ENCODE measurements around the gene CLASP2.
"Not testable (repeated sequence)": the region's sequence is repeated elsewhere in the genome, so short reads cannot be mapped to it uniquely, and the experiment has no call there.

CLASP2 gene

GRCh38 chr3:33717866-33718594 lies at the start of gene CLASP2:
Gene CLASP2 (minus strand): TSS chr3:33718254. CDS start chr3:33718002, 252 bp downstream.
- Histone ChIP-seq H3K4me3 (ENCODE audit: low read depth in 1 of 2, low read length in 2 of 2) (peak within 1 kb of the TSS; percentile 74 to 90), H3K36me3 (ENCODE audit: control insufficient read depth in 1 of 2, insufficient read depth in 2 of 2, low read length in 2 of 2) (no peaks in the 10 kb centered on the region), H3K27ac (ENCODE audit: low read depth, low read length) (peak within 1 kb of the TSS; percentile 94), H3K9ac (ENCODE audit: low read depth in 1 of 2, low read length in 2 of 2) (peak within 1 kb of the TSS; percentile 64 to 76), H3K9me3 (ENCODE audit: control insufficient read depth in 1 of 2, low read length in 2 of 2) (no peaks in the 10 kb centered on the region), H3K27me3 (ENCODE audit: control insufficient read depth in 1 of 2, insufficient read depth in 2 of 2, low read length in 2 of 2) (no peaks in the 10 kb centered on the region), H3K4me1 (ENCODE audit: control insufficient read depth in 1 of 2, insufficient read depth in 2 of 2, low read length in 2 of 2) (peaks cover 5 to 14% of the 10 kb centered on the region in 2 donors)

DNA sequence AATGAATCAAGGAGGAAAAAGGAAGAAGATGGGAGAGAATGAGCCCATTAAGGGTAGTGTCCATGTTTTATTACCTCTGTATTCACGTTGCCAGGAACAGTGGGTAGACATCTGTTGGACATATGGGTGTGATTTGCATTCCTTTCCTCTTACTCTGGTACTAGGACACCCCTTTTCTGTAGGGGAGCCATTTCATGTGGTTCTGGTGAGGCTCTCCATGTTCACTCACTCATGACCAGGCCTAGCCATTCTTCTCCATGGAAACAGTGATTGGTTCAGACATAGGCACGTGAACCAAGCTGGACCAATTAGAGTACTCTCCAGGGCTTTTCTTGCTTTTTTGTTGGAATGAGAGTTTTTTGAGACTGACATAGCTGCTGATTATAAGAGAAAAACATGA lies 40.8 kb upstream of the CLASP2 start:
- H3K36me3 ChIP-seq (ENCODE audit: control insufficient read depth in 1 of 2, insufficient read depth in 2 of 2, low read length in 2 of 2): no peaks in the 10 kb centered on the region
- H3K27me3 ChIP-seq (ENCODE audit: control insufficient read depth in 1 of 2, insufficient read depth in 2 of 2, low read length in 2 of 2): peaks cover 0 to 5% of the 10 kb centered on the region in 2 donors
- H3K9me3 ChIP-seq (ENCODE audit: control insufficient read depth in 1 of 2, low read length in 2 of 2): peaks cover 7 to 8% of the 10 kb centered on the region in 2 donors
- no peak overlapping the region for H3K27ac ChIP-seq (ENCODE audit: low read depth, low read length)
- no peaks in the 10 kb centered on the region for H3K4me1 ChIP-seq (ENCODE audit: control insufficient read depth in 1 of 2, insufficient read depth in 2 of 2, low read length in 2 of 2)
- no peak overlapping the region for H3K4me3 ChIP-seq (ENCODE audit: low read depth in 1 of 2, low read length in 2 of 2)
- no peak overlapping the region for H3K9ac ChIP-seq (ENCODE audit: low read depth in 1 of 2, low read length in 2 of 2)

DNA sequence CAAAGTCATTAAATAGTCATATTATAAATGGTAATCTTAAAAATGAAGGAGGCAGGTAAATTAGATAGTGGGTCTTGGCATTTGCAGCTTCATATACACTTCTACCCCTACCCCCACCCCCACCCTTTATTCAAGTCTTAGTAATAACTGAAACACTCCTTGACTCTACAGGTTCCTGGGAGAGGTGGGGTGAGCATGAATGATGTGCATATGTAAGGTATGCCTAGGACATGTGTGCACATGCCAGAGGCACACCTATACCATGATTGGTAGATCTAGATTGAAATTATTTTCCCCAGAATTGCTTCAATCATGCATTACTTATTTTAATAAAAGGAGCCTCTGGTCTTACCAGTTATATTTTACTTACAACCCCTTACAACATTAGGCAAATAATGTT lies 40.2 kb upstream of the CLASP2 start:
- Histone ChIP-seq H3K9ac (ENCODE audit: low read depth in 1 of 2, low read length in 2 of 2) (no peak overlapping the region), H3K4me1 (ENCODE audit: control insufficient read depth in 1 of 2, insufficient read depth in 2 of 2, low read length in 2 of 2) (no peaks in the 10 kb centered on the region), H3K27ac (ENCODE audit: low read depth, low read length) (no peak overlapping the region), H3K27me3 (ENCODE audit: control insufficient read depth in 1 of 2, insufficient read depth in 2 of 2, low read length in 2 of 2) (peaks cover 0 to 2% of the 10 kb centered on the region in 2 donors), H3K4me3 (ENCODE audit: low read depth in 1 of 2, low read length in 2 of 2) (no peak overlapping the region), H3K9me3 (ENCODE audit: control insufficient read depth in 1 of 2, low read length in 2 of 2) (peaks cover 7 to 8% of the 10 kb centered on the region in 2 donors), H3K36me3 (ENCODE audit: control insufficient read depth in 1 of 2, insufficient read depth in 2 of 2, low read length in 2 of 2) (no peaks in the 10 kb centered on the region)

DNA sequence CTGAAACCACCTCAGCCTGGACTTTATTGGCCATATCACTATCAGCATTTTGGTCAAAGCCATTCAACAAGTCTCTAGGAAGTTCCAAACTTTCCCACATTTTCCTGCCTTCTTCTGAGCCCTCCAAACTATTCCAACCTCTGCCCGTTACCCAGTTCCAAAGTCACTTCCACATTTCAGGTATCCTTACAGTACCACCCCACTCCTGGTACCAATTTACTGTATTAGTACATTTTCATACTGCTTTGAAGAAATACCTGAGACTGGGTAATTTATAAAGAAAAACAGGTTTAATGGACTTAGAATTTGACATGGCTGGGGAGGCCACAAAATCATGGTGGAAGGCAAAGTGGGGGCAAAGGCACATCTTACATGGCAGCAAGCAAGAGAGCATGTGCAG lies 36.3 kb upstream of the CLASP2 start:
- not testable (repeated sequence) for H3K36me3 ChIP-seq (ENCODE audit: control insufficient read depth in 1 of 2, insufficient read depth in 2 of 2, low read length in 2 of 2); H3K4me3 ChIP-seq (ENCODE audit: low read depth in 1 of 2, low read length in 2 of 2); H3K27me3 ChIP-seq (ENCODE audit: control insufficient read depth in 1 of 2, insufficient read depth in 2 of 2, low read length in 2 of 2)

GRCh38 chr3:33751336-33751735 lies 33.3 kb upstream of the CLASP2 start:
- H3K4me3 ChIP-seq (ENCODE audit: low read depth in 1 of 2, low read length in 2 of 2): no peak overlapping the region
- H3K27ac ChIP-seq (ENCODE audit: low read depth, low read length): no peak overlapping the region
- no peaks in the 10 kb centered on the region for H3K36me3 ChIP-seq (ENCODE audit: control insufficient read depth in 1 of 2, insufficient read depth in 2 of 2, low read length in 2 of 2)
- no peaks in the 10 kb centered on the region for H3K4me1 ChIP-seq (ENCODE audit: control insufficient read depth in 1 of 2, insufficient read depth in 2 of 2, low read length in 2 of 2)
- H3K27me3 ChIP-seq (ENCODE audit: control insufficient read depth in 1 of 2, insufficient read depth in 2 of 2, low read length in 2 of 2): no peaks in the 10 kb centered on the region
- no peak overlapping the region for H3K9ac ChIP-seq (ENCODE audit: low read depth in 1 of 2, low read length in 2 of 2)
- H3K9me3 ChIP-seq (ENCODE audit: control insufficient read depth in 1 of 2, low read length in 2 of 2): peaks cover 7 to 8% of the 10 kb centered on the region in 2 donors

More for the DNA sequence above, 36.3 kb upstream of the CLASP2 start:
- not testable (repeated sequence) for H3K9me3 ChIP-seq (ENCODE audit: control insufficient read depth in 1 of 2, low read length in 2 of 2); H3K9ac ChIP-seq (ENCODE audit: low read depth in 1 of 2, low read length in 2 of 2); H3K27ac ChIP-seq (ENCODE audit: low read depth, low read length); H3K4me1 ChIP-seq (ENCODE audit: control insufficient read depth in 1 of 2, insufficient read depth in 2 of 2, low read length in 2 of 2)

GRCh38 chr3:33750211-33750548 lies 32.1 kb upstream of the CLASP2 start:
- H3K27ac ChIP-seq (ENCODE audit: low read depth, low read length): no peak overlapping the region
- no peaks in the 10 kb centered on the region for H3K36me3 ChIP-seq (ENCODE audit: control insufficient read depth in 1 of 2, insufficient read depth in 2 of 2, low read length in 2 of 2)
- H3K4me1 ChIP-seq (ENCODE audit: control insufficient read depth in 1 of 2, insufficient read depth in 2 of 2, low read length in 2 of 2): no peaks in the 10 kb centered on the region
- H3K9ac ChIP-seq (ENCODE audit: low read depth in 1 of 2, low read length in 2 of 2): no peak overlapping the region
- no peaks in the 10 kb centered on the region for H3K27me3 ChIP-seq (ENCODE audit: control insufficient read depth in 1 of 2, insufficient read depth in 2 of 2, low read length in 2 of 2)
- peaks cover 7 to 8% of the 10 kb centered on the region in 2 donors for H3K9me3 ChIP-seq (ENCODE audit: control insufficient read depth in 1 of 2, low read length in 2 of 2)
- H3K4me3 ChIP-seq (ENCODE audit: low read depth in 1 of 2, low read length in 2 of 2): no peak overlapping the region

DNA sequence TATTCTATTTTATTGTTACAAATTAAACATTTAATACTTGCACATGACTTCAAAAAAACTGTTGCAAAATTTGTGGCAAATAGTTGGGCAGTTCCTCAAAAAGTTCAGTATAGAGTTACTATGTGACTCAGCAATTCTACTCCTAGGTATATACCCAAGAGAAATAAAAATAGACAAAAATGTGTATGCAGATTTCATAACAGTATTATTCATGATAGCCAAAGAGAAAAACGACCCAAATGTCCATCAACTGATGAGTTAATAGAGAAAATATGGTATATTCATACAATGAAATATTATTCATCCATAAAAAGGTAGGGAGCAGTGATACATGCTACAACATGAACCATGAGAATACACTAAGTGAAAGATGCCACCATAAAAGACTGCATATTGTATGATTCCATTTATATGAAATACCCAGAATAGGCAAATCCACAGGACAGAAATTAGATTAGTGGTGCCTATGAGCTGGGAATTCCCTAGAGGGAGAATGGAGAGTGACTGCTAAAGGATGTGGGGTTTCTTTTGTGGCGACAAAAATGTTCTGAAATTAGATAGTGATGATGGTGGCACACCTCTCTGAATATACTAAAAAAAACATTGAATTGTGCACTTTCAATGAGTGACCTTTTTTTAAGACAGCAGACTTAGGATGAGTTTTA lies 31.6 kb upstream of the CLASP2 start:
- no peaks in the 10 kb centered on the region for H3K36me3 ChIP-seq (ENCODE audit: control insufficient read depth in 1 of 2, insufficient read depth in 2 of 2, low read length in 2 of 2)
- H3K4me1 ChIP-seq (ENCODE audit: control insufficient read depth in 1 of 2, insufficient read depth in 2 of 2, low read length in 2 of 2): no peaks in the 10 kb centered on the region
- H3K4me3 ChIP-seq (ENCODE audit: low read depth in 1 of 2, low read length in 2 of 2): no peak overlapping the region
- H3K27ac ChIP-seq (ENCODE audit: low read depth, low read length): no peak overlapping the region
- no peaks in the 10 kb centered on the region for H3K27me3 ChIP-seq (ENCODE audit: control insufficient read depth in 1 of 2, insufficient read depth in 2 of 2, low read length in 2 of 2)
- H3K9me3 ChIP-seq (ENCODE audit: control insufficient read depth in 1 of 2, low read length in 2 of 2): peaks cover 2 to 5% of the 10 kb centered on the region in 2 donors
- no peak overlapping the region for H3K9ac ChIP-seq (ENCODE audit: low read depth in 1 of 2, low read length in 2 of 2)

GRCh38 chr3:33746416-33747116 lies 28.5 kb upstream of the CLASP2 start:
- H3K27ac ChIP-seq (ENCODE audit: low read depth, low read length): no peak overlapping the region
- H3K9me3 ChIP-seq (ENCODE audit: control insufficient read depth in 1 of 2, low read length in 2 of 2): no peaks in the 10 kb centered on the region
- H3K36me3 ChIP-seq (ENCODE audit: control insufficient read depth in 1 of 2, insufficient read depth in 2 of 2, low read length in 2 of 2): no peaks in the 10 kb centered on the region
- H3K27me3 ChIP-seq (ENCODE audit: control insufficient read depth in 1 of 2, insufficient read depth in 2 of 2, low read length in 2 of 2): no peaks in the 10 kb centered on the region
- H3K9ac ChIP-seq (ENCODE audit: low read depth in 1 of 2, low read length in 2 of 2): no peak overlapping the region
- no peaks in the 10 kb centered on the region for H3K4me1 ChIP-seq (ENCODE audit: control insufficient read depth in 1 of 2, insufficient read depth in 2 of 2, low read length in 2 of 2)
- H3K4me3 ChIP-seq (ENCODE audit: low read depth in 1 of 2, low read length in 2 of 2): no peak overlapping the region

GRCh38 chr3:33737146-33737545 lies 19.1 kb upstream of the CLASP2 start:
- Histone ChIP-seq H3K27ac (ENCODE audit: low read depth, low read length) (no peak overlapping the region), H3K4me3 (ENCODE audit: low read depth in 1 of 2, low read length in 2 of 2) (no peak overlapping the region), H3K4me1 (ENCODE audit: control insufficient read depth in 1 of 2, insufficient read depth in 2 of 2, low read length in 2 of 2) (no peaks in the 10 kb centered on the region)

GRCh38 chr3:33732394-33732793 lies 14.3 kb upstream of the CLASP2 start:
- no peaks in the 10 kb centered on the region for H3K36me3 ChIP-seq (ENCODE audit: control insufficient read depth in 1 of 2, insufficient read depth in 2 of 2, low read length in 2 of 2)
- H3K9ac ChIP-seq (ENCODE audit: low read depth in 1 of 2, low read length in 2 of 2): no peak overlapping the region
- H3K27ac ChIP-seq (ENCODE audit: low read depth, low read length): no peak overlapping the region
- no peak overlapping the region for H3K4me3 ChIP-seq (ENCODE audit: low read depth in 1 of 2, low read length in 2 of 2)
- H3K4me1 ChIP-seq (ENCODE audit: control insufficient read depth in 1 of 2, insufficient read depth in 2 of 2, low read length in 2 of 2): no peaks in the 10 kb centered on the region
- no peaks in the 10 kb centered on the region for H3K27me3 ChIP-seq (ENCODE audit: control insufficient read depth in 1 of 2, insufficient read depth in 2 of 2, low read length in 2 of 2)
- peaks cover 0 to 4% of the 10 kb centered on the region in 2 donors for H3K9me3 ChIP-seq (ENCODE audit: control insufficient read depth in 1 of 2, low read length in 2 of 2)

More at GRCh38 chr3:33737146-33737545, 19.1 kb upstream of the CLASP2 start:
- no peaks in the 10 kb centered on the region for H3K36me3 ChIP-seq (ENCODE audit: control insufficient read depth in 1 of 2, insufficient read depth in 2 of 2, low read length in 2 of 2)
- H3K9ac ChIP-seq (ENCODE audit: low read depth in 1 of 2, low read length in 2 of 2): no peak overlapping the region
- H3K27me3 ChIP-seq (ENCODE audit: control insufficient read depth in 1 of 2, insufficient read depth in 2 of 2, low read length in 2 of 2): no peaks in the 10 kb centered on the region
- H3K9me3 ChIP-seq (ENCODE audit: control insufficient read depth in 1 of 2, low read length in 2 of 2): peaks cover 0 to 4% of the 10 kb centered on the region in 2 donors
